NCI-H1105 (cell line): ENCODE data around the gene TRAK1.
"Not testable (repeated sequence)": the region's sequence is repeated elsewhere in the genome, so short reads cannot be mapped to it uniquely, and the experiment has no call there.

Experiments
- DNase-seq: peaks from one replicate; lab custom pipeline; 2025; lab: John Stamatoyannopoulos, UW

Gene TRAK1

DNA sequence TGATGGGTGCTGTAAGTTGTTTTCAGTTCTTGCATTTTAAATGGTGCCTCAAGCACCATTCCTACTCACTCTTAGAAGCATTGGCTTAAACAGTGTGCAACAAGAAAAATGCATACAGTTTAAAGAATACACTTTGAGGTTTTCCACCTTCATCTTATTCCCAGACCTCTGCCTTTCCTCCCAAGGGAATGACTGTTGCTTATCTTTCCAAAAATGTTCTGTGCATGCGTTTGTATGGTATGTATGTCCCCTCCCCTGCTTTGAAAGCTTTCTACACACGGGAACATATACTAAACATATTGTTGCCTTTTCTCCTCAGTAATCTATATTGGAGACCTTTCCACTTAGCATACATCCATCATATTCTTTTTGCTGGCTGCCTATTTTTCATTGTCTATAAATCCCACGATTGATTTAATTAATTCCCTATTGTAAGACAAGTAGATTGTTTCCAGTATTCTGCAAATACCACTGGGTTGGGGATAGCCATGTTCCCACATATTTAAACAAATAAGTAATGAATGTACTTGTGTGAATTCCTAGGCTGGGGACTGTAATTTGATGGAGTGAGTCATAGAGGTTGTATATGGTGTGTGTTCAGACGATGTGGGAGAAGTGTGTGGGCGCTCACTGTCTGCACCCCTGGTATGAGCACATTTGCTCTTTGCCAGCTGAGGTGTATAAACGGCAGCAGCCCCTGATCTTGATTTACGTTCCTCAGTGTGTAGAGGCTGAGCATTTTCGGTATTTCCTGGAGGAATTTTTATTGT is 5.8 kb downstream of the TRAK1 start:
- DNase-seq: no peak

DNA sequence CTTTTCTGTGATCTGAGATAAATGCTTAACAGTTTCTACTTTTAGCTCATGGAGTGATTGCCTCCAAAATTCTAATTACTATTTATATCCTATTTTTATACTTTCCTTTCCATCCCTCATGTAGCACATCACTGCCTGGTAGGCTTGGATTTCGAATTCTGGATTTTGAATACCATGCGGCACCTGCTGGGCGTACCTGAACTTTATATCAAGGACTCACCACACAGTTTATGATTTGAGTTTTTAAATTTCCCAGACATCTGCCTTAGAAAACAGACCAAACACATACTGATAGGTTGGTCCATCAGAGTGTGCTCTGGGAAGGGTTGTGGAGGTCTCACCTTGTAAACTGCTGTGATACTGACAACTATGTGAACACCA is 6.4 kb downstream of the TRAK1 start:
- DNase-seq: no peak

DNA sequence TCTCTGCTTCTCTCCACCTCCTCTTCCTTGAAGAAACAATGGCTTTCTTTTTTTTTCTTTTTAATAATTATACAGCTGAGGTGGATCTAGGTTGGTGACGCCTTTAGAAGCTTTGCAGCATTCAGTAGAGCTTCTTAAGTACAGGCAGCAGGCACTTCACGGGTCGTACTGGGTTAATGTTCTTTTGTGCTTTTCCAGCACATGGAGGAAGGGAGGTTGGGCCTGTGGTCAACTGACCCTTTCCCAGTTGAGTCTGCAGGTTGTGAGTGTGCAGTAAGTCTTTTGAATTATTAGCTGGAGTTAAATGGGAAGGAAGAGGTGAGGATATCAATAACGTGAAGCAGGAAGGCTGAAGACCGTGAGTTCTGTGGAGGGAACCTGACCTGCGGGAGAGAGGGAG is 7.0 kb downstream of the TRAK1 start:
- DNase-seq: no peak

DNA sequence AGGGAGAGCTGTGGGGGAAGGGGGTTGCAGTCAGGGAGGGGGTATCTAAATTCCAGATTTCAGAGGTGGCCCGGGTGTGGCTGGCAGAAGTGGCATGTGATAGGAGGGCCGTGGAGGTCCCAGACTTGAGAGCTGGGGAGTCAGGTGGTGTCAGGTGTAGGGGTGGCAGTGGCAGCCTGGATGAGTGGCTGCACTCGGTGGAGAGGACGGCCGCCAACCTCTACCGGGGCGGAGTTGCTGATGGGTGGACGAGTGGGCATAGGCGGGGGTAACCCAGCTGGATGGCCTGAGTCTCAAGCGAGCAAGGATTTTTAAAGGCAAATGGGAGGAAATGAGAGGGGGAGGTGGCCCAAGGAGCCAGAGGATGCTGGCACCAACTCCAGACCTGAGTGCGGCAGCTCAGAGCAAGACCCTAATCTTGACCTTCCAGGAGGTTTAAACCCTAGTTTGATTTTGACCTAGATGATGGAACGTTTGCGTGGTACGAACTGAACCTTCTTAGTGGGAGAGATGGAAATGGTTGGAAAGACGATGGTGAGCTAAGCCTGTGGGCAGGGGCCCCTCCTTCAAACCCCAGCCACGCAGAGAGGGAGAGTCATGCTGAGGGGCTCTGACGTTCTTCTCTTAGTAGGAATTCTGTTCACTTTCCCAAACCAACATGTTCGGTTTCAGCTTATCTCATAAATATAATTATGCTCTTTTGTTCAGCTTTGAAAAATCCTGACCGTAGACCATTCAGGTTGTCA is 8.0 kb downstream of the TRAK1 start:
- DNase-seq: no peak

DNA sequence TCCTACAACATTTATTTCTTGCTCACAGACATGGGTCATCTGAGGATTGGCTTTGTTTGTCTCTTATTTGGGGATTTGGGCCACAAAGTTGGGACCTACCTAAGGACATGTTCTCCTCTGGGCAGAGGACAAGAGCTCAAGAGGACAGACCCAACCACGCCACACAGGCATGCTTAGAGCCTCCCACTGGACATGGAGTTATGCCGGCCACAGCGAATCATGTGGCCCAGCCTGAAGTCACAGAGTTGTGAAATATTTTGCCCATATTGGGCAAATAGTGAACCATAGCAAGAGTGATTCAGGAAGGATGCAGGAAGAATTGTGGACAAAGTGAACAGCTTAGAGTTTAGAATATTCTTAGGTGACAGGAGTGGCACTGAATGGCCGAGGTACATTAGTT is 9.9 kb downstream of the TRAK1 start:
- DNase-seq: no peak

DNA sequence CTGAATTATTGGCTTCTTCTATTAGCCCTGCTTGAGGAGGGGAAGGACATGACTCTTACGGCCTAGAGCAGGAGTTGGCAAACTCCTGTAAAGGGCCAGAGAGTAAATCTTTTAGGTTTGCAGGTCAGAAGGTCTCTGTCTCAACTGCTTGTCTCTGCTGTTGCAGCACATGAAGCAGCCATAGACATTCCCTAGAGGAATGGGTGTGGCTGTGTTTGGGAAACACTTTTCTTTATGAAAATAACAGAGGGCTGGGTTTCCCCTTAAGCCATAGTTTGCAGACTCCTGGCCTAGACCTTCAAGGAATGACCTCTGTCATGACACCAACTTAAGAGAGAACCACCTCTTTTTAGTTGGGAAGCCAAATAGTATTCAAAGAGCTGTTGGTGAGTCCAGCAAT is 10.3 kb downstream of the TRAK1 start:
- no peak for DNase-seq

DNA sequence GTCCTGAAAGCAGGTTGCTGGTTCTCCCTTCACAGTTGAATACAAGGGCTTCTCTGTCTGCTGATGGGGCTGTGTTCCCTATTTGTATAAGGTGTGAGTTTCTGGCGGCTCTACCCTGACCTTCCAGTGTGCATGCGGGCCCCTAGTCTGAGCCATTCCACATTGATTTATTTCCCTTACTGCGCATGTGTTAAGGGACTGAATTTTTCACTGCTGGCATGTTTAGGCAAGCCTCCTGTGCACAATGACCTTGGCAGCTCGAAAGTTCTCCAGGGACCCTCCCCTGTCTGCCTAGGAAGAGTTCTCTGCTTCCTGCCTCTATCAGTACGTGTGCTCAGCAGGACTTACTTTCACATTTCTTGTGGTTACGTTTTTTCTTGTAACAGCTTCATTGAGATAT is 11.4 kb downstream of the TRAK1 start:
- no peak for DNase-seq

DNA sequence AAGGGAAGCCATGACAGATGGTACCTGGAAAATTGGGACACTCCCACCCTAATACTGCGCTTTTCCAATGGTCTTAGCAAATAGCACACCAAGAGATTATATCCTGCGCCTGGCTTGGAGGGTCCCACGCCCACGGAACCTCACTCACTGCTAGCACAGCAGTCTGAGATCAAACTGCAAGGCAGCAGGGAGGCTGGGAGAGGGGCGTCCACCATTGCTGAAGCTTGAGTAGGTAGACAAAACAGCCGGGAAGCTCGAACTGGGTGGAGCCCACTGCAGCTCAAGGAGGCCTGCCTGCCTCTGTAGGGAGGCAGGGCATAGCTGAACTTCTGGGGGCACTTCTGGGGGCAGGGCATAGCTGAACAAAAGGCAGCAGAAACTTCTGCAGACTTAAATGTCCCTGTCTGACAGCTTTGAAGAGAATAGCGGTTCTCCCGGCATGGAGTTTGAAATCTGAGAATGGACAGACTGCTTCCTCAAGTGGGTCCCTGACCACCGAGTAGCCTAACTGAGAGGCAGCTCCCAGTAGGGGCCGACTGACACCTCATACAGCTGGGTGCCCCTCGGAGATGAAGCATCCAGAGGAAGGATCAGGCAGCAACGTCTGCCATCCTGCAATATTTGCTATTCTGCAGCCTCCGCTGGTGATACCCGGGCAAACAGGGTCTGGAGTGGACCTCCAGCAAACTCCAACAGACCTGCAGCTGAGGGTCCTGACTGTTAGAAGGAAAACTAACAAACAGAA is 12.9 kb downstream of the TRAK1 start:
- DNase-seq: not testable (repeated sequence)

DNA sequence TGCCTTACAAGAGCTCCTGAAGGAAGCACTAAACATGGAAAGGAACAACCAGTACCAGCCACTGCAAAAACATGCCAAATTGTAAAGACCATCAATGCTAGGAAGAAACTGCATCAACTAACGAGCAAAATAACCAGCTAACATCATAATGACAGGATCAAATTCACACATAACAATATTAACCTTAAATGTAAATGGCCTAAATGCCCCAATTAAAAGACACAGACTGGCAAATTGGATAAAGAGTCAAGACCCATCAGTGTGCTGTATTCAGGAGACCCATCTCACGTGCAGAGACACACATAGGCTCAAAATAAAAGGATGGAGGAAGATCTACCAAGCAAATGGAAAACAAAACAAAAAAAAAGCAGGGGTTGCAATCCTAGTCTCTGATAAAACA is 14.8 kb downstream of the TRAK1 start:
- not testable (repeated sequence) for DNase-seq

DNA sequence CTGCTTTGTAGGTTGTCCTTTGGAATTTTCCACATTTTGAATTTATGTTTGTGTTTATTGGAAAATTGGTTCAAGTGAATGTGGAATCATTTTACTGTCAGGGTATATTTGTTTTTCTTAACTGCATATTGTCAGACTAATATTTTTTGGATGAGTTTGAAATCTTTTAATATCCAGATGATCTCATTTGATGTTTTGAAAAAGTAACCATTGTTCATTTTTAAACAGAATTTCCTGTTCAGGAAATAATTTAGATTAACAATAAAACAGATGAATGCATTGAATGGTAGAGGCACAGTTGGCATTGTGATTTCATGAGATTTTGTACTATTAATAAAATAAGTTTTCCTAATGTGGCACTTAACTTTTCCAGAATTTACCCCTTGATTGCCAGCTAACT is 15.5 kb downstream of the TRAK1 start:
- no peak for DNase-seq

DNA sequence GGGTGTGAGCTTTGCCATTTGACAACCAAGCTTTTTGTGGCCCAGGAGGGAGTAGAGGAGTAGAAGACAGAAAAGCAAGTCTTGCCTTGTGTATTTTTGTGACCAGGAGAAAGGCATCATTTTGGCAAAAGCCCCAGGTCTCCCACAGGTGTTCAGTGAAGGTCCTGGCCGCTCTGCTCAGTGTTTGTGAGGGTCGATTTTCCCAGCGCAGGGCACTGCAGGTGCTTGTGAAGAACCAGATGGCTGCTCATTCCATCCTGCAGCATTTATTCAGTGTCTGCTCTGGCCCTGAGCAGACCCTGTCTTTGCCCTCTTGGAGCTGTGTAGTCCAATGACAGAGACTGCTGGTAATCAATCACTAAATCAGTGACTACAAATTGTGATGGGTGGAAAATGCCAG is 19.5 kb downstream of the TRAK1 start:
- DNase-seq: no peak

DNA sequence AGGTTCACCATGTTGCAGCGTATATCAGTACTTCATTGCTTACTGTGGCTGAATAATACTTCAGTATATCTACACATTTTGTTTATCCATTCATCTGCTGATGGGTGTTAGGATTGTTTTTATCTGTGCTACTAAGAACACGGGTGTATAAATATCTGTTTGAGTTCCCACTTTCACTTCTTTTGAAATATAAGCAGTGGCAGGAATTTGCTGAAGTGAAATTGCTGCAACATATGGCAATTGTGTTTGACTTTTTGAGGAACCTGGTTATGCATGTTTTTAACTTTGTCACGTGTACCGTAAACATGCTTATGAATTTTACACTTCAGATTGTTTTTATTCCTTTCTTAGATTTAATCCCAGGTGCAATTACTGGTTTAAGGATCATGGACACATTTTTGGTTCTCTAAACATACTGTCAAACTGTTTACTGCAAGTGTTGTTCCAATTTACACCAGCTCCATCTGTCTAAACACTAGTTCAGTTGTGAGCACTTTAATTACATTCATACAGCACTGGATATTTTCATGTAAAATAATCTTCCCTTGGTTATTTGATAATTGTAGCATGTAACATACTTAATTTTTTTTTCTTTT is 23.1 kb downstream of the TRAK1 start:
- no peak for DNase-seq

DNA sequence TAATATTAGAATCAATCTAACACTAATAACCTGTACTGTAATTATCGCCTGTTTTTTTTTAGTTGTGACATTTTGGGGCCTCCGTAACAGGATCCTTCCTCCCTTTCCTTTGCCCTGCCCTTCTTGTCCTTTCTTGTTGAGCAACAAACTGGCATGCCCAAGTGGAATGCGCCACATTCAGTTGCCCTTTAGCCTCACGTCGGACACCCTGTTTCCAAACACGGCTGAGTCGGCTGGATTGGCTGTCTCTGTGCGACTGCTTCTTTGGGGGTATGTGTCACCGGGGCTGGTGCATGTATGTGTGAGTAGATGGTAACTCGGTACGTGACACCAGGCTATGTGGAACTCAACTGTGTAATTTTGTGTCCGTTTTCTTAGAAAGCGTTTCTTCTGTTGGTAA is 24.1 kb downstream of the TRAK1 start:
- no peak for DNase-seq

DNA sequence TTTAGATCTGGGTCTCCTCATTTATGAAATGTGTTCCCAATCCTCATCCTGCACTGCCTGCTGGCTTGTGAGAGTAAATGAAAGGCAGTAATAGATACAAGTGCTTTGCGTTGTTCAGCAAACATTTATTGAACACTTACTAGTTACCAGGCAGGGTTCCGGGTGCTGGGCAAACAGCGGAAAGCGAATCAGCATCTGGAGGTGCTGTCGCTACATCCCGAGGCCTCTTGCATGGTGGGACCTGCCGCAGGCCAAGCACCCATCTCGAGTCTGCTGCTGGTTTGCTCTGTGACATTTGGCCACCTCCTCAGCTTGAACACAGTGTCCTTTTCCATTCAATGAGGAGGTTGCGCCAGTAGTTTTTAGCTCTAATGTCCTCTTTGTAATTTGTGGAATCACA is 24.8 kb downstream of the TRAK1 start:
- DNase-seq: no peak

DNA sequence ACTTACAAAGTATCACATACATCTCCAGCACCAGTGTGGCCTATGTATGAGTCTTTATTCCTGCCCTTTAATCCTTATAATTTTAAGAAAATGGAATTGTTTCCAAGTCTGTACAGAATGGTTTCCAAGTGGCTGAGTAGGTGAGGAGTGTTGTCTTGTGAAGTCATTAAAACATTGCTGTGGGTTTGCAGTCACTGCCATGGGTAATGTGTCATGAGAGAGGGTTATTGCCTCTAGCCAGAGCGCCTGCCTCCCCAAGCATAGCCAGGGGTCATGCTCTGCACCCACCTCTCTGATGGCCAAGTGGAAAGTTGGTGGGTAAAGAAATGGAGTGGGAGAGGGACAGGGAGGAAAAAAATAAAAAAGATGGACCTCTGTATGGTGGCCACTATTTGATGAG is 25.3 kb downstream of the TRAK1 start:
- no peak for DNase-seq

DNA sequence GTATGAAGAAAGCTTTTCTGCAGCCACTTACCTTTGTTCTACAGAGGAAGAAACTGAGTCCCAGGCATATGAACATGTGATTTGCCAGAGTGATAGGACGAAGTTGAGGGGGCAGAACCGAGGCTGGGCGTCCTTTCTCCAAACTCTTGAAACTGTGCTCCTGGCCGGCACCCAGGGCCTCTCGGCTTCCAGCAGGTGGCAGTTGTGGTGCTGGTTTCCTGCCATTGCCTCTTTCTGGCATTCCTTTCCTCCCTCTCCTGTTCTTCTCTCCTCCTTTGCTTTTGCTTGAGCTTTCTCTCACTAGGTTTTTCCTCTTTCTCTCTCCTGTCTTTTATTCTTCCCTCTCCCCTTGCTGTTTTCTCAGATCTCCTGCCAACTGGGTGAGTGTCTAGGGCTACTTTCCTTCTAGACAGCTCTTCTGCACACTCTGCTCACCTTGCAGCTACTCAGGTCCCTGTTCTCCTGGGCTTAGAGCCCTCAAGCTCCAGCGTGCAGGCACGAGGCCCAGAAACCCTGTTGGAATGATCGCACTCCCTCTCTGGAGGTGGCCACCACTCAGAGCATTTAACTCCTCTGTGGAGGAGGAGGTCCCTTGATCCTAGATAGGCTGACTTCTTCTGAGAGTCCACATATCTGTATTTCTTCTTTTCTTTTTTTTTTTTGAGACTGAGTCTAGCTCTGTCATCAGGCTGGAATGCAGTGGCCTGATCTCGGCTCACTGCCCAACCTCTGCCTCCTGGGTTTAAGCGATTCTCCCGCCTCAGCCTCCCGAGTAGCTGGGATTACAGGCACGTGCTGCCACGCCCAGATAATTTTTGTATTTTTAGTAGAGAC is 26.2 kb downstream of the TRAK1 start:
- DNase-seq: no peak

DNA sequence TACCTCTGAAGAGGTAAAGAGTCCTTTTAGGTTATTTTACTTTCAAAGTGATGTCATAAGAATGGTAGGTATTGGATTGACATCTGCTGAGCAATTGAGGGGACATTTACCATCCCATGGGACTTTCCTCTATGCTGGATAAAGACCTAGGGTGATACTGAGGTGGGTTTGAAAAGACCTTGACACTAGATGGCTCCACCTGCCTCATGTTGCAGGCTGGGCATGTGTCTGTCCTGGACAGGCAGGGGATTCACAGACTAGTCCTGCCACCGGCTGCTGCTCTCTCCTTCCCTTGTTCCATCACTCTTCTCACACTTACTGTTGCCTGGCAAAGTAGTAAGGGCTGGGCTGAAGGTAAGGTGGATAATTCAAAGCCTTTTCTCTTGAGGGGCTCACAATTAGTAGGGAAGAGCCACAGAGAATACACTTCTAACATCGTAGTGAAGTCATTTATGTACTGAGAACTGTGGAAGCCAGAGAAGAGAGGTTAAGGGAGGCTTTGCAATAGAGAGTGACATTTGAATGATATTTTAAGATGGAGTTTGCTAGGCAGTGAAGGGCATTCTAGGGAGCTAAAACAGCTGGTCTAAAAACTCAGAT is 27.7 kb downstream of the TRAK1 start:
- no peak for DNase-seq

DNA sequence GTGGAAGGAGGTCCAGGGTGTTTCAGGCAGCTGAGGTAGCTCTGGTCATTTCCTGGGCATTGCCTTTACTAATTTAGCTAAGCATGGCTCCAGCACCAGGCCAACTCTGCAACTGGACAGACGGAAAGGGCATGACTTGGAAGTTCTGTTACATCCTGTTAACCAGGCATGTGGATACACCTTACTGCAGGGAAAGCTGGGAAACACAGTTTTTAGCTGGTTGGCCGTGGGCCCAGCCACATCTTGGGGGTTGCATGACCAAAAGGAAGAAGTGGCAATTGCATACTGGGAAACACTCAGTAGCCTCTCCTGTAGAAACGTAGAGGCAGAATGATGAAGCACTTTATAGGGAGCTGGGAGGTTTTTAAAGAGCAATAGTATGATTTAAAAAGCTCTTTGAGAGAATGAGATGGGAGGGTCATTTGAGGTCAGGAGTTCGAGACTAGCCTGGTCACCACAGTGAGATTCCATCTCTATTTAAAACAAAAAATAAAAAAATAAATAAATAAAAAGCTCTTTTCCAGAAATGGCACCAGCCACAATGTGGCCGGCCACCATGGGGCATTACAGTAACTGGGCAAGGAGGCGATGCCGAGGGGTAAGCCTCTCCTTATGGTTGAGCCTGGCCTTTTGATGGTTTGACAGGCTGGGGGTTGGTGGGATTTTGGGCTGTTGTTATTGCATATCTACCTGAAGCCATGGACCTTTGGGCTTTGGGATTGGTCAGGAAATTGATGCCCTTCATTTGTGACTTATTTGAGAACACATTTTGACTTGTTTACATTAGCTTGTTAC is 28.6 kb downstream of the TRAK1 start:
- no peak for DNase-seq

DNA sequence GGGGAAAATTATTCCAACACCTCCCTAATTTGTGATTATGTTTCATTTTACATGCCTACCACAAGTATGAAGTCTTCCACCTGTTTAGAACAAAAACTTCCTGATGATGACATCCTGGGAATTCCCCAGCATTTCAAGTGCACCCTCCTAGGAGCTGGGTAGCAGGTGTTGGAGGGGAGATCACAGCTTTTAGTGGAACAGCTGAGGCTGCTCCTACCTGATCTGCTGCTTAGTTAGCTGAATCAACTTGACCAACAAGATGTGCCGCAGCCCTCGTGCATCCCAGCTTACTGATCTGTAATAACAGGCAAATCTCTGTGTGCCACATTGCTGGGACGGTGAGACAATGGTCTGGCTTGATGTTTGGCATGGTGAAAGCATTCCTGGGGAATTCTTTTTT is 29.7 kb downstream of the TRAK1 start:
- DNase-seq: no peak

DNA sequence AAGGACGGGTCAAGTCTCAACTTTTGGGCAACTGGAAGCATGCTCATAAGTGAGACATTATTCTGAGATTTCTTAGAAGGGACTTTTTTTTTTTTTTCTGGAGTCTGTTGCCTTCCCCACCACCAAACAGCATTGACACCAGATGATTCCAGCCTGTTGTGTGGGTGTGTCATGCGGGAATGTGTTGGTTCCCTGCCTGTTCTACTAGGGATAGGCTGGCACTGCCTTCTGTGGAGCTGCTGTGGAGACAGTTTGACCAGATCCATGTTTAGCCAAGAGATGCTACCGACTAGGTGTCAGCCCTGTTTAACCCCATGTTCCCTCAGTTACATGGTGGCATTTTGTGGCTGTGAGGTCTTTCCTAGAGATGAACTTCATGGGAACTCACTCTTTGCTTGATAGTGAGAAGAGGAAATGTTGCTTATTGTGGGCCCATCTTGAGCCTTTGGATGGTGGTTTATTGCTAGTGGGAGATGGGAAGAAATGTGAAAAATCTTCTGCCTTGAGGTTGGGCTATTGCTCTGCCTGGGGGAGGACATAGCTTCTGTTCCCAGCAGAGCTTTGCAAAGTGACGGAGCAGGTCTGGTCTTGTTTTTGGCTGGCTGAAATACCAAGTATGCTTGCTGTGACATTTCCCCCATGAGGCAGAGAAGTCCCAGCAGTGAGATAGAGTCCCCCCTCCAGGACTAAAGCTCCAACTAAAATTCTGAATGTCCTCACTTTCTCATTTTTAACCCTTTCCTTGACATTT is 31.3 kb downstream of the TRAK1 start:
- DNase-seq: no peak
